ENCODE data around the gene ZIC2. TPM values are rescaled to one million over a fixed set of nuclear protein-coding genes. Genes with fewer than 3 reads are reported as not detected.

The ZIC2 gene
- total RNA-seq, 3 donors from 2014 or later (not counting 1 experiment from before 2014, with no cell fraction given), result not detected

DNA sequence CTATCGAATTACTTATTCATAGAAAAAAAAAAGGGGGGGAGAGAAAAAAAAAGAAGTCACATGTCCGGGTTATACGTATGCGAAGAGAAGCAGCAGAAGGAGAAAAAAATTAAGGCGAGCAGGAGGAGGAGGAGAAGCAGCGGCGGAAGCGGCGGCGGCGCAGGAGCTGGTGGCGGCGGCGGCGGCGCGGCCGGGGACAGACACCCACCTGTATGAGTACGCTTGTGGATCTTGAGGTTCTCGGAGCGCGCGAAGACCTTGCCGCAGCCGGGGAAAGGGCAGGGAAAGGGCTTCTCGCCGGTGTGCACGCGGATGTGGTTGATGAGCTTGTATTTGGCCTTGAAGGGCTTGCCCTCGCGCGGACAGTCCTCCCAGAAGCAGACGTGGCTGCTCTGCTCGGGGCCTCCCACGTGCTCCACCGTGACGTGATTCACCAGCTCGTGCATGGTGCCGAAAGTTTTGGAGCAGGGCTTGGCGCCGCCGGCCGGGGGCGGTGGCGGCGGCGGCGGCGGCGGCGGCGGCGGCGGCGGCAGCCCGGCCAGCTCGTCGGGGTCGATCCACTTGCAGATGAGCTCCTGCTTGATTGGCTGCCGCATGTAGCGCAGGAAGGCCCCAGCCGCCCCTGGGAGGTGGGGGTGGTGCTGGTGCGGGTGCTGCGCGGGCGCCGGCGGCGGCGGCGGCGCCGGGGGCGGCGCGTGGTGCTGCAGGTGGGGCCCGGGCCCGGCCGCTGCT, 11.5 kb upstream of the ZIC2 start:
- intact Hi-C loops (cut with micrococcal nuclease), result no loop called here

DNA sequence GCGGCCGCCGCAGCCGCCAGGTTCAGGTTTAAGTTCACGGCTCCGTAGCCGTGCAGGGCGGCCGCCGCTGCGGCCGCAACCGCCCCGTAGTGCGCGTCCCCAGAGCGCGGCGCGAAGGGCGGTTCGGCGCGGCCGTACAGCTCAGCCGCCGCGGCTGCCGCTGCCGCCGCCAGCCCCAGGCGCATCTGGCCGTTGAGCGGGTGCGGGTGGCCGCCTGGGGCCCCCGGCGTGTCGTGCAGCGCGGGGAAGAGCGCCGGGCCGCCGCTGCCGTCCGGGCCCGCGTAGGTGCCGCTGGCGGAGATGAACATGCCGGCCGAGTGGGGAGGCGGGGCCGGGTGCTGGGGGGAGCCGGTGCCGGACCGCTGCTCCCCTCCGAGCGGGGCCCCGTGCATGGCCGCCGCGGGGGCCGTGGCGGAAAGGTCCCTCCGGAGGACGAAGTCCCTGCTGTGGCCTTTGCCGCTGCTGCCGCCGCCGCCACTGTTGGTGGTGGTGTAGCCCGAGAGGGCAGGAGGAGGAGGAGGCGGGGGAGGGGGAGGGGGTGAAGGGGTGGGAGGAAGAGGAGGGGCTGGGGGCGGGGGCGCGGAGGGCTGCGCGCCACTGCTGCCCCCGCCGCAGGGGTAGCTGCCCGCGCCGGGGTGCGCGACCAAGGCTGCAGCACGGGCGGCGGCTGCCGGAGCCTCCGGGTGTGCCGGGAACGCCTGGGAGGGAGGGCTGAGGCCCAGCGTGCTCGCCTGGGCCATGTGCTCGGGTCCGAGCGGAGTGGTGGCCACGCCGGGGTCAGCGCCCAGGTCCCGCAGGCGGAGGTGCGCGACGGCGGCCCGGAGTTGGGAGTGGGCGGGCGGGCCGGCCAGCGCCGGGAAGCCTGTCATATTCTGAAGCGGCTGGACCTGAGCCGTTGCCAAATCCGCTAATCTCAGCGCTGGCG, 10.7 kb upstream of the ZIC2 start:
- peak overlapping the region; percentile 56 for H3K4me3 Mint-ChIP-seq
- Histone ChIP-seq H3K9me3 (ENCODE audit: control insufficient read depth, insufficient read depth, low read length) (peaks cover 32% of the 10 kb centered on the region), H3K27ac (ENCODE audit: low read length) (no peak overlapping the region), H3K27me3 (ENCODE audit: control insufficient read depth, insufficient read depth, low read length) (peaks cover 82% of the 10 kb centered on the region), H3K4me1 (ENCODE audit: control insufficient read depth, insufficient read depth, low read length) (peaks cover 31% of the 10 kb centered on the region), H3K36me3 (ENCODE audit: control insufficient read depth, insufficient read depth, low read length) (no peaks in the 10 kb centered on the region), H3K4me3 (ENCODE audit: low read length) (no peak overlapping the region)
- H3K27ac Mint-ChIP-seq, result no peak overlapping the region
- ATAC-seq (peak in 2 of 3 donors; percentile 26 to 30), DNase-seq (peak in 1 of 2 donors; percentile 14)
- intact Hi-C loops (cut with micrococcal nuclease), result no loop called here
- H3K9me3 Mint-ChIP-seq, result peaks cover 0 to 4% of the 10 kb centered on the region in 2 donors
- H3K27me3 Mint-ChIP-seq (ENCODE audit: low read depth in 2 of 2), result peaks cover 70 to 71% of the 10 kb centered on the region in 2 donors
- peaks cover 17% of the 10 kb centered on the region for H3K36me3 Mint-ChIP-seq
- WGBS (ENCODE audit: insufficient coverage), result 3% methylated on average over 111 of the region's 118 CpGs
- TF ChIP-seq, protein P1, sequence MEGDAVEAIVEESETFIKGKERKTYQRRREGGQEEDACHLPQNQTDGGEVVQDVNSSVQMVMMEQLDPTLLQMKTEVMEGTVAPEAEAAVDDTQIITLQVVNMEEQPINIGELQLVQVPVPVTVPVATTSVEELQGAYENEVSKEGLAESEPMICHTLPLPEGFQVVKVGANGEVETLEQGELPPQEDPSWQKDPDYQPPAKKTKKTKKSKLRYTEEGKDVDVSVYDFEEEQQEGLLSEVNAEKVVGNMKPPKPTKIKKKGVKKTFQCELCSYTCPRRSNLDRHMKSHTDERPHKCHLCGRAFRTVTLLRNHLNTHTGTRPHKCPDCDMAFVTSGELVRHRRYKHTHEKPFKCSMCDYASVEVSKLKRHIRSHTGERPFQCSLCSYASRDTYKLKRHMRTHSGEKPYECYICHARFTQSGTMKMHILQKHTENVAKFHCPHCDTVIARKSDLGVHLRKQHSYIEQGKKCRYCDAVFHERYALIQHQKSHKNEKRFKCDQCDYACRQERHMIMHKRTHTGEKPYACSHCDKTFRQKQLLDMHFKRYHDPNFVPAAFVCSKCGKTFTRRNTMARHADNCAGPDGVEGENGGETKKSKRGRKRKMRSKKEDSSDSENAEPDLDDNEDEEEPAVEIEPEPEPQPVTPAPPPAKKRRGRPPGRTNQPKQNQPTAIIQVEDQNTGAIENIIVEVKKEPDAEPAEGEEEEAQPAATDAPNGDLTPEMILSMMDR (IDR thresholded peaks at IDR 0.05), result no peak
- H3K4me1 Mint-ChIP-seq, result peaks cover 18 to 27% of the 10 kb centered on the region in 2 donors

More for the DNA sequence above, 11.5 kb upstream of the ZIC2 start:
- H3K27me3 Mint-ChIP-seq (ENCODE audit: low read depth in 2 of 2), result peaks cover 72% of the 10 kb centered on the region in 2 donors
- H3K36me3 Mint-ChIP-seq, result peaks cover 17% of the 10 kb centered on the region
- peaks cover 0 to 4% of the 10 kb centered on the region in 2 donors for H3K9me3 Mint-ChIP-seq
- ATAC-seq (peak in 2 of 3 donors; percentile 67 to 74), DNase-seq (peak in 1 of 2 donors; percentile 60)
- H3K27ac Mint-ChIP-seq, result peak overlapping the region; percentile 59 to 68
- H3K36me3 ChIP-seq (ENCODE audit: control insufficient read depth, insufficient read depth, low read length), result no peaks in the 10 kb centered on the region
- WGBS (ENCODE audit: insufficient coverage), result 2% methylated on average over 79 of the region's 79 CpGs
- peaks cover 18 to 27% of the 10 kb centered on the region in 2 donors for H3K4me1 Mint-ChIP-seq
- peak overlapping the region; percentile 18 for H3K4me3 ChIP-seq (ENCODE audit: low read length)
- peaks cover 24% of the 10 kb centered on the region for H3K9me3 ChIP-seq (ENCODE audit: control insufficient read depth, insufficient read depth, low read length)
- peaks cover 31% of the 10 kb centered on the region for H3K4me1 ChIP-seq (ENCODE audit: control insufficient read depth, insufficient read depth, low read length)
- H3K27ac ChIP-seq (ENCODE audit: low read length), result no peak overlapping the region
- peaks cover 80% of the 10 kb centered on the region for H3K27me3 ChIP-seq (ENCODE audit: control insufficient read depth, insufficient read depth, low read length)
- H3K4me3 Mint-ChIP-seq, result peak overlapping the region; percentile 94
- TF ChIP-seq, protein P1 (IDR thresholded peaks at IDR 0.05), result no peak

DNA sequence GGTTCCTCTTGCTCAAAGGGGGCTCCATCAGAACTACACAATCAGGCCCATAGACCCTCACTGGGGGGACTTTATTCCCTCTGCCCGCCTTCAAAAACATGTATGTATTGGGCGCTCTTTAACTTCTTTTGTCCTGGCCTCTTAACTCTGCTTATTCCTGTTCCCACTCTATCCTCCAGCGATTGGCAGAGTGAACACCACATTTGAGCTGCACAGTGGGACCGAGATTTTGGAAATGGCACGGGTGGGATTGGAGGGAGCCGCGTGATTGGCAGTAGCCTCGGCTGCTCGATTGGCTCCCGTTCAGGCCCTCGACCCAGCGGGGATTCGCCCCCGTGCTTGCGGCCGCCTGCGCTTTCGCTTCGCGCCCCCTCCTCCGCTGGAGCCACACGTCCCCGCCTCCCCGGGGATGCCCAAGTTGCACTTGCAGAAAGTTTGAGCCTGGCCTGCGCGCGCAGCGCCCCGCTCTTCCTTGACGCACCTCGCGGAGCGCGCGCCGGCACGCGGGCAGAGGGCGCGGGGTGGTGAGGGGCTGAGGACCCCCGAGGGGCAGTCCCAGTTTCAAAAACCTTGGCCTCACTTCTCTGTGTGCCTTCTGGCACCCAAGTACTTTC, 9.9 kb upstream of the ZIC2 start, which contains the start of gene ZIC5:
Gene ZIC5 (minus strand): TSS at position 192 of the 614 bp plus-strand sequence. CDS start 164 bp downstream, at position 28.
- Histone ChIP-seq H3K4me3 (ENCODE audit: low read length) (no peak within 1 kb of the TSS), H3K9me3 (ENCODE audit: control insufficient read depth, insufficient read depth, low read length) (peaks cover 33% of the 10 kb centered on the region), H3K27ac (ENCODE audit: low read length) (no peak within 1 kb of the TSS), H3K36me3 (ENCODE audit: control insufficient read depth, insufficient read depth, low read length) (no peaks in the 10 kb centered on the region), H3K27me3 (ENCODE audit: control insufficient read depth, insufficient read depth, low read length) (peaks cover 82% of the 10 kb centered on the region), H3K4me1 (ENCODE audit: control insufficient read depth, insufficient read depth, low read length) (peaks cover 31% of the 10 kb centered on the region)
- H3K4me1 Mint-ChIP-seq, result peaks cover 18 to 27% of the 10 kb centered on the region in 2 donors
- DNase-seq (peak in 1 of 2 donors; percentile 23), ATAC-seq (no peak)
- intact Hi-C loops (cut with micrococcal nuclease), result no loop called here
- peak within 1 kb of the TSS; percentile 58 for H3K4me3 Mint-ChIP-seq
- peaks cover 68 to 71% of the 10 kb centered on the region in 2 donors for H3K27me3 Mint-ChIP-seq (ENCODE audit: low read depth in 2 of 2)
- peaks cover 0 to 4% of the 10 kb centered on the region in 2 donors for H3K9me3 Mint-ChIP-seq
- H3K36me3 Mint-ChIP-seq, result peaks cover 17% of the 10 kb centered on the region
- TF ChIP-seq, protein P1 (IDR thresholded peaks at IDR 0.05), result no peak
- H3K27ac Mint-ChIP-seq, result peak within 1 kb of the TSS in 1 of 2 donors; percentile 66
- 10% methylated on average over 41 of the region's 41 CpGs for WGBS (ENCODE audit: insufficient coverage)

All from natural killer cell (primary cell).